GM19023 (cell line): ENCODE data around the gene CAMK1D.
"Not testable (repeated sequence)": the region's sequence is repeated elsewhere in the genome, so short reads cannot be mapped to it uniquely, and the experiment has no call there.

ENCODE experiments used
- ATAC-seq: cut with Tn5 transposase; IDR thresholded peaks from one replicate; pipeline ENCODE4 v1.9.1; 2021; ENCODE audit warnings: mild to moderate bottlenecking, moderate library complexity; ENCODE audit not compliant: unreplicated experiment

CAMK1D gene

DNA sequence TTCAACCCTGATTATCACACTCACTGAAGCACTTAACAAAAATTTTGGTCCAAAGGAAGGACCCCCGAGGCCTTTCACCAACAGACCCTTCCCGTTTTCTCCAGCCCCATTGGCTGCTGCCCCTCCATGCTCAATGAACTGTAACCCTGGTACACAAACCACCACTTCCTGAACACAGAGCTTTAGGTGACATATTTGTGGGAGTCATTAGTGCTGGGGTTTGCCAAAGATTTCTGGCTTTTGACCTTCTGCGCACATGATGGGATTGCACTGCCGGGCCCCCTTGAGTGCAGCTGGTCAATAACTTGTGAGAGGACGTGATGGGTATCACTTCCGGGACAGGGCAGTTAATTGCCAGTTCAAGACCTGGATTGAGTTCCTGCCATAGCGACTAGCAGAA lies 9.0 kb upstream of the CAMK1D start:
- no peak for ATAC-seq

- no peak for ATAC-seq
Measured at GRCh38 chr10:12340937-12341336, 8.4 kb upstream of the CAMK1D start.

DNA sequence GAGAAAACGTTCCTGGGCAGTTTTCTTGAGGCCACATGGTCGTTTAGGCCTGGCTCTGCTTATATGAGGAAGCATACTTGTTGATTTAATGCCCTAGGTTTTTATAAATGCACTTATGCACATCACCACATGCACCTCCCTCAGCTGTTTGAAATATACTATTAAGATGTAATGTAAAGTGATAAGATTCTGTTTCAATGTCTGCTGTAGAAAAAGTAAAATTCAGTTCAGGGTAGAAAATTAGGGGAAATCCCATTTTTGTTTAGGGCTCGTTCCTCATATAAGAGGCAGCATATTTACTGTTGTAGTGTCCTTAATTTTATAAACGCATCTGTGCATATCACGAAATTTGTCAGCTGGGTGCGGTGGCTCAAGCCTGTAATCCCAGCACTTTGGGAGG lies 7.8 kb upstream of the CAMK1D start:
- no peak for ATAC-seq

DNA sequence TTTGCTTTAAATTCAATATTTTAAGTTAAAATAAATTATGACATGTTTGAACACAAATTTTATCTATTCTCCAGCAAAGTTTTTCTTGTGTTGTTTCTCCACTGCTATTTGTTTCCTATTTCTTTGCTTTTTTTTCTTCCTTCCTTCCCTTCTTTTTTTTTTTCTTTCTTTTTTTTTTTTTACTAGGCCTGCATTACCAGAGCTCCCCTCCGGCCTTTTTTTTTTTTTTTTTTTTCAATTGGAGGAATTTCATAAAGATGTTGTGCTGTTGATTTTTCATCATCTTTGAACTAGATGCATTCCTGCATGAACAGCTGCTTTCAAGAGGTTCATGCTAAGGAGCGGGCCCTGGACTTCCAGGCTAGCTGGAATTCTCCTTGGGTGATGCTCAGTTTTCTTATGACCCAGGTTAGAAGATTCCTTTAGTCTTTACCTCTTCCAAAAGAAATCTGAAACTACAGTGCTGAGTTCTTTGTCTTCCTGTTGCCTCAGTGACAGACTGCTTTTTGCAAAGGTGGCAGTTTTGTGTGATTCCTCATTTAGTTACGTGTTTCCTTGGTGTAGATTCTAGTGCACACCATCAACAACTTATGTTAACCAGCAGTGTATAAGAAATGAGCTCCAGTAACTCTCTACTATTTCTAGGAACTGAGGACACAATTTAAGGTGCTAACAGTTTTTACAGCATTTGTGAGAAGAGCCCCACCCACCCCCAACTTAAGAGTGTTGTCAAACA lies 4.8 kb upstream of the CAMK1D start:
- no peak for ATAC-seq

- no peak for ATAC-seq
Measured at GRCh38 chr10:12346707-12347106, 2.6 kb upstream of the CAMK1D start.

GRCh38 chr10:12348294-12348869 lies 965 bp upstream of the CAMK1D start:
- no peak for ATAC-seq

GRCh38 chr10:12349629-12350166 lies 351 bp downstream of the CAMK1D start:
- ATAC-seq: peak; percentile 47

DNA sequence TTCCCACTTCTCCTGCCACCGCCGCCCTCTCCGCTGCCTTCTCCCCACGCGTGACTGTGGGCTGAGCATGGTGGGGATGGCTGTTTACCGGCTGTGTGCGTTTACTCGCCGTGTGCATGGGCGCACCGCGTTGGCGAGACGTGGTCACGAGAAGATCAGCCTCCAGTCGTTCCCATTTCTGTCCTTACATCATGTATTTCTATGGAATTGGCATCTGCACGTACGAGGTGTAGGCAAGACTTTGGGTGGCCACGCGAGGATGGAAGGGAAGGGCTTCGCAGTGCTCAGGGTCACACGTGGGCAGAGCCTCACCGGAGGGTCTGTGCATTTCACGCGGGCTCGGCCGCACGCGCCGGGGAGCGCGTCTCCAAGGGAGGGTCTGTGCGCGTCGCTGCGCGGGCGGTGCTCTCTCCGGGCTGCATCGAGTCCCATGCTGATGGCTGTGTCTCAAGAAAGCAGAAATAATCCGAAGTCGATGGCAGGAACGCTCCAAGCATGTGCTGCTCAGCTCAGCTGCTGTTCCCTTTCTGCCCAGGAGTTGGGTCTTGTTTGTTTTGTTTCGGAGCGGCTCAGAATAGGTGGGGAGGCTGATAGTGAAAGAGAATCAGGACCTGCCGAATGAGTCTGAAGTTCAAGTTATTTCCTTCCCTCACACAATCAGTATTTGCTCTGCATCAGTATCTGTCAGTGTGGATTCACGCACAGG lies 973 bp downstream of the CAMK1D start:
- no peak for ATAC-seq

- ATAC-seq: no peak
Measured at GRCh38 chr10:12350925-12351324, 1.6 kb downstream of the CAMK1D start.

DNA sequence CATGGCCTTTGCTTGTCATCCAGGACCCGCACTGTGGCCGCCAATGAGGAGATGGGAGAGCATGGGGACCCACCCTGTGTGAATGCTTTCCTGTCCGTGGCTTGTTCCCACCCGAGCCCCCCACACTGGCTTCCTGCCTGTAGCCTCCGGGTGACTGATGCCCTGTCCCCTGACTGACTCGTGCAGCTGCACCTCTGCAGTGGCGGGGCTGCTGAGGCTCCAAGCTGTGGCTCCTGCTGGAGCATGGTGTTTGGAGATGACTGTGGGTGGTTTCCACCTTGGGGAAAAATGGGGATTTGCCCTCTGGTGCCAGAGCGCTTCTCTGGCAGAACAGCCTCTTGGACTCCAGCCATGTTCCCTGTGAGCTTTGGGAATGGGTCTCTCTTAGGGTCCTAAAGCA lies 2.1 kb downstream of the CAMK1D start:
- no peak for ATAC-seq

- no peak for ATAC-seq
Measured at GRCh38 chr10:12351889-12352288, 2.5 kb downstream of the CAMK1D start.

GRCh38 chr10:12353399-12354242 lies 4.3 kb downstream of the CAMK1D start:
- no peak for ATAC-seq

GRCh38 chr10:12354696-12355095 lies 5.3 kb downstream of the CAMK1D start:
- ATAC-seq: not testable (repeated sequence)

DNA sequence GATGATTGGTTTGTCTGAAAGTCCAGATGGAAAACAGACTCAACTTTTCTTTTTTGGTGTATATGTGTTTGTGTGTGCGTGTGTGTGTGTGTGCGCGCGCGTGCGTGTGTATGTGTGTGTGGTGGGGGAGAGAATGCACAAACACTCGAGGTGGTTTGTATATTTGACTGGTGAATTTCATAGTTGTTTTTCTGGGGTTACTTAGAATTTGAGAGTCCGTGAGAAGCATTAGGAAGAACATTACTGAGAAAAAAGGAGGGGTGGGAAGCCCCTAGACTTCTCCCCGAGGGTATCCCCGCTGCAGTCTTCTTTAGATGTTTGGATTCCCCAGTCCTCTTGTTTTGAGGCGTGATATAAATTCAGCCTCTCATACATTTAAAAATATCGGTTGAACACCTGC lies 6.0 kb downstream of the CAMK1D start:
- no peak for ATAC-seq

DNA sequence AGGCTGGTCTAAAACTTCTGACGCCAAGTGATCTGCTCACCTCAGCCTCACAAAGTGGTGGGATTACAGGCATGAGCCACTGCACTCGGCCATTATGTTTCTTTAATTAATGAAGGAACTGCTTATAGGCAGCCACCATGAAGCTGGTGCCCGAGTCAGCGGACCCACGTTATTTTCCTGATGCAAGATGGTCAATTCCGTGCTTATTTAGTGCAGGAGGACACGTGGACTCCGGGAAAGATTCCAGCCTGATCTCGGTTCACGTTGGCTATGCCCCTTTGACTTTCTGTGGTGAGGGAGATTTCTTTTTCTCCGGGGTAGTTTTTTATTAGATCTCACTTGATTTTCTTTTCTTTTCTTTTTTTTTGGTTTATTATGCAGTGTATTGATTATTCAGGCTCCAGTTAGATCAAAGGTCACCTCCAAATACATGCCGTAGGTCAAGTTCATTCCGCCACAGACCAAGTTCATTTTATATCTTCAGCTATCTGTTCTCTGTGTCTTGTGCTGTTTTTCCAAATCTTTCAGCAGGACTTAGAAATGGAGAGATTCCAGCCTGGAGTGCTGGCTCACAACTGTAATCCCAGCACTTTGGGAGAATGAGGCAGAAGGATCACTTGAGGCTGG lies 8.3 kb downstream of the CAMK1D start:
- ATAC-seq: no peak

DNA sequence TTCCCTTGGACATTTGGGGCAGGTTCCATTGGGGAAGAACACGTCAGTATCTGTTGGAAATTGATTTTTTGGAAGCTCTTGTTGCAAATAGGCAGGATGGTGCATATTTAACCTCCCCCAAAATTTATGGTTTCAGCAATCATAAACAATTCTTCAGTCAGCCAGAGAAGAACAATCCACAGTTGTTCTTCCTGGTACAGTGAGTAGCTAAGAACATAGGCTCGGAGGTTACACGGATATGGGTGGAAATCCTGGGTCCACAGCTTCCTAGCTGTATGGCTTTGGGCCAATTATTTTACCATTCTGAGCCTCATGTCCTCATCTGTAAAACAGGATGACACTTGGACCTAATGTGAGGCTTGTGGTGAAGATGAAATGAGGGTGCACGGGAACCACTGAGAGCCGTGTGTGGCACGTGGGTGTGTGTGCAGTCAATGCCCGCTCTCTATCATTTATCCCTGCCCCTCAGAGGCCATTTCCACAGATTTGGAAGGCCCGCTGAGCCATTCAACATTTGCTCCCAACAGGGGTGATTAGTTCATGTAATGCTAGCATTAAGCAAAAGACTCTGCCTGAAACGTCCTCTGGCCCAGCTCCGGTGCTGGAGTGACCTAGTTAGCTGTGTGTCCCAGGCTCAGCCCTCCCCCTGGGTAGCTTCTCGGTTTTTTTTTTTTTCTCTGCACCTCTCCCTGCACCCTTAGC lies 9.7 kb downstream of the CAMK1D start:
- ATAC-seq: no peak

DNA sequence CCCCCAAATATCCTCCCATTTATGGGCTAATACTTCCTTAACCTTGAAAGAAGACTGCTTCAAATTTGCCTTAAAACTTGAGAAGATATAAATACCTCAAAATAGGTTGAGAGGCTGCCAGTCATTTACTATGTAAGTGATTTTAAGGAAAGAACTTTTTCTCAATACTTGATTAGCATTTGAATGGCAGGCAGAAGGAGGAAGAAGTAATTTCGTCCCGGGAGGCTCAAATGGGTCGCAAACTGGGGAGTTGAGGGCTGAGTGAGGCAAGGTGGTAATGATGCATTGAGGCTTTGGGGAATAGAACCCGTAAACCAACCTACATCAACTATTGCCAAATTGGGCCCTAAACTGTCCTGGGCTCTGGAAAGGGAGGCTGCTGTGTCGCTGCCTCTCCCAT lies 11.1 kb downstream of the CAMK1D start:
- no peak for ATAC-seq

DNA sequence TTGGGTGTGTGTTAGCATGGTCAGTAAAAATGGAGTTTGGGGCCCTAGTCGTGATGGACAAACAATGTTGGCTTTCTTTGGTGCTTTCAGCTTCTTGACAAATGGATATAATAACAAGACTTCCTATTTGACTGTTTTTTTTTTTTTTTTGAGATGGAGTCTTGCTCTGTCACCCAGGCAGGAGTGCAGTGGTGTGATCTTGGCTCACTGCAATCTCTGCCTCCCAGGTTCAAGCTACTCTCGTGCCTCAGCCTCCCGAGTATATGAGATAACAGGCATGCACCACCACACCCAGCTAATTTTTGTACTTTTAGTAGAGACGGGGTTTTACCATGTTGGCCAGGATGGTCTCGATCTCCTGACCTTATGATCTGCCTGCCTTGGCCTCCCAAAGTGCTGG lies 11.8 kb downstream of the CAMK1D start:
- ATAC-seq: not testable (repeated sequence)

DNA sequence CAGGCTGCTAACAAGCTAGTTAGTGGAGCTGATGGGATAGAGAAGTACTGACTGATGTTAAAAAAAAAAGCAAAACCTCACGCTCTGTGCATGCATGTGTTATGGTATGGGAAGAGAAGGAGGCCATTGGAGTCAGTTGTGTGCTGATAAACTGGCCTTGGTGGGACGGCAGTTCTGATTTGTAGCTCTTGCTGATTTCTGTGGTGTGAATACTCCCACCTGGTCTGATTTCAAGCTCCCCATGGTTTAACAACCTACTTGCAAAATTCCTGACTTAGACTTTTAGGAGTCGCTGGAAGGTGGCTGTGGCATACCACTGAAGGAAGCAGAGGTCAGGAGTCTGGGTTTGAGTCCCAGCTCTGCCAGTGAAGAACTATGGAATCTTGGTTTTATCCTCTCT lies 15.2 kb downstream of the CAMK1D start:
- no peak for ATAC-seq

- no peak for ATAC-seq
Measured at GRCh38 chr10:12367272-12367671, 17.9 kb downstream of the CAMK1D start.
